Immature natural killer cell (primary cell): ENCODE measurements around the gene UNC5CL. TPM values are rescaled to one million over a fixed set of nuclear protein-coding genes. Genes with fewer than 3 reads are reported as not detected.
"Not testable (repeated sequence)": the region's sequence is repeated elsewhere in the genome, so short reads cannot be mapped to it uniquely, and the experiment has no call there.

Experiments
- DNase-seq, 3 donors: peaks; one replicate each; pipeline ENCODE4 v3.0.0; 2022; ENCODE audit warnings: mixed read lengths in 1 of 3
- H3K27ac Mint-ChIP-seq, 6 donors: one replicate each; pipeline ENCODE4 v1.8.0; 2020; ENCODE audit warnings: mixed read lengths in 6 of 6, mild to moderate bottlenecking in 5 of 6, inconsistent platforms in 4 of 6, moderate library complexity in 3 of 6
- H3K27me3 Mint-ChIP-seq, 3 donors: one replicate each; pipeline ENCODE4 v1.8.0; 2020 to 2021; ENCODE audit warnings: low read depth in 3 of 3, mild to moderate bottlenecking in 3 of 3, mixed read lengths in 3 of 3, moderate library complexity in 3 of 3, inconsistent platforms in 1 of 3
- H3K36me3 Mint-ChIP-seq, 3 donors: one replicate each; pipeline ENCODE4 v1.8.0; 2020; ENCODE audit warnings: mixed read lengths in 3 of 3, inconsistent platforms in 2 of 3, mild to moderate bottlenecking in 2 of 3
- H3K4me1 Mint-ChIP-seq, 2 donors: one replicate each; pipeline ENCODE4 v1.8.0; 2020; ENCODE audit warnings: inconsistent platforms in 2 of 2, mild to moderate bottlenecking in 2 of 2, mixed read lengths in 2 of 2, moderate library complexity in 1 of 2
- H3K4me3 Mint-ChIP-seq, 5 donors: one replicate each; pipeline ENCODE4 v1.8.0; 2020; ENCODE audit warnings: mild to moderate bottlenecking in 5 of 5, mixed read lengths in 5 of 5, inconsistent platforms in 3 of 5, moderate library complexity in 3 of 5
- H3K9me3 Mint-ChIP-seq, 6 donors: one replicate each; pipeline ENCODE4 v1.8.0; 2020; ENCODE audit warnings: mild to moderate bottlenecking in 6 of 6, mixed read lengths in 6 of 6, inconsistent platforms in 4 of 6, moderate library complexity in 3 of 6
- polyA plus RNA-seq, 3 donors: library from polyadenylated mRNA; unstranded; fragments of 300-500 nt; fragmentation: Illumina TruSeq; gene quantifications; one replicate each; pipeline ENCODE4 v1.2.3, GENCODE V29; 2021

Gene UNC5CL
- polyA plus RNA-seq, 3 donors from 2014 or later, result 0.19 to 0.45 TPM; not detected in 1

GRCh38 chr6:41027241-41027640 is 11.8 kb downstream of the UNC5CL start:
- H3K27me3 Mint-ChIP-seq, result peaks cover 0 to 6% (median 3%) of the 10 kb centered on the region in 3 donors
- no peaks in the 10 kb centered on the region for H3K9me3 Mint-ChIP-seq
- H3K4me1 Mint-ChIP-seq, result peaks cover 22 to 25% of the 10 kb centered on the region in 2 donors
- no peak for DNase-seq
- H3K36me3 Mint-ChIP-seq, result peaks cover 0 to 5% (median 0%) of the 10 kb centered on the region in 3 donors
- H3K27ac Mint-ChIP-seq, result peak overlapping the region; percentile 54 to 91 (median 84)
- H3K4me3 Mint-ChIP-seq, result peak overlapping the region; percentile 71 to 87 (median 83)

DNA sequence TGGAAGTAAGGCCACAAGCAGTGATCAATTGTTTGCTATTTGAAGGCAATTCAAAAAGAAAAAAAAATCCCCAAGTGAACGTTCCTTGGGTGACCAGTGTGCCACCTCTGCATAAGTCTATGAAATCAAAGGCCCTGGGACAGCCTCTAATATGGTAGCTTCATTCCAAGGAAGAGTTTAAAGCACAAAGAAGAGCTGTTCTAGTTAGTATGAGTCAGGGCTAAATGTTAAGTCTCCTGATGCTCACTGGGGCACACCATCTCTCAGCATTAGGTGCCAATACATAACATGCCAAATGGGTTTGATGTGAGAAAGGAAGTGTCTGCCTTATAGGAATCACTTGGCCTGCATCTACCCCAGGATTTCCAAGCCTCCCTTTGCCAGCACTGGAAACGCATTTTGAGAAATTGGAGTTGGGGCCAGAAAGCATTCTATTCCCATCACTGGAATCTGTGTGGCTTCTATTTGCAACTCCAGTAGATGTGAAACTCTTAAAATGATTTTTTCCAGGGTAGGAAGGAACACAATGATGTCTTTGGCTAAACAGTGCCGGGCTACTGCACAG is 13.0 kb downstream of the UNC5CL start:
- H3K4me1 Mint-ChIP-seq, result peaks cover 21 to 25% of the 10 kb centered on the region in 2 donors
- no peak for DNase-seq
- no peaks in the 10 kb centered on the region for H3K9me3 Mint-ChIP-seq
- H3K27me3 Mint-ChIP-seq, result peaks cover 0 to 3% (median 3%) of the 10 kb centered on the region in 3 donors
- H3K36me3 Mint-ChIP-seq, result peaks cover 0 to 5% (median 0%) of the 10 kb centered on the region in 3 donors
- H3K4me3 Mint-ChIP-seq, result peak overlapping the region in 1 of 5 donors; percentile 21
- H3K27ac Mint-ChIP-seq, result peak overlapping the region in 1 of 6 donors; percentile 53

DNA sequence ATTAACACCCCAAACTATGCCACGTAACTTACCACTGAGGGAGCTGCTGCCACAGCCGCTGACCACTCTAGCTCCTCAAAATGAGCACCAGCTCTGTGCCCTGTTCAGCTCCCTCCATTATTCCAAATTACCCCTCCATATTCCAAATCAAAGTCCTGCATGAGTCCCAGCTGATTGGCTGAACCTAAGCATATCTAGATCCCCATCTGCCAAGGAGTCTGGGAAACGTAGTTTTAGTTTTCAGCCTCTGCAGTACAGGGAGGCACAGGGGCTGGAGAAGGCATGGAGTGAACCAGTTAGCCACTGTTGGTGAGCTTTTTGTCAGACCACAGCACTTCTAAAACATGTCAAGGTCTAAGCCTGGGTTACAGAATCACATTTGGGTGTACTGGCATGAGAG is 15.9 kb downstream of the UNC5CL start:
- H3K27me3 Mint-ChIP-seq, result peaks cover 1 to 3% (median 3%) of the 10 kb centered on the region in 3 donors
- H3K9me3 Mint-ChIP-seq, result no peaks in the 10 kb centered on the region
- H3K4me1 Mint-ChIP-seq, result peaks cover 9 to 13% of the 10 kb centered on the region in 2 donors
- no peak overlapping the region for H3K27ac Mint-ChIP-seq
- no peak overlapping the region for H3K4me3 Mint-ChIP-seq
- DNase-seq, result no peak
- H3K36me3 Mint-ChIP-seq, result peaks cover 0 to 5% (median 0%) of the 10 kb centered on the region in 3 donors

GRCh38 chr6:41022294-41022693 is 16.7 kb downstream of the UNC5CL start:
- DNase-seq, result no peak
- Mint-ChIP-seq H3K9me3 (no peaks in the 10 kb centered on the region), H3K27ac (no peak overlapping the region), H3K36me3 (peaks cover 0 to 5% (median 0%) of the 10 kb centered on the region in 3 donors), H3K4me3 (no peak overlapping the region), H3K4me1 (peaks cover 3 to 5% of the 10 kb centered on the region in 2 donors), H3K27me3 (peaks cover 1 to 5% (median 3%) of the 10 kb centered on the region in 3 donors)

- DNase-seq, result no peak
- H3K27ac Mint-ChIP-seq, result no peak overlapping the region
- no peak overlapping the region for H3K4me3 Mint-ChIP-seq
- no peaks in the 10 kb centered on the region for H3K9me3 Mint-ChIP-seq
- peaks cover 0 to 5% (median 2%) of the 10 kb centered on the region in 3 donors for H3K27me3 Mint-ChIP-seq
- peaks cover 0 to 5% (median 0%) of the 10 kb centered on the region in 3 donors for H3K36me3 Mint-ChIP-seq
- H3K4me1 Mint-ChIP-seq, result peaks cover 0 to under 1% of the 10 kb centered on the region in 2 donors
These were observed 17.2 kb downstream of the UNC5CL start for GRCh38 chr6:41021832-41022231.

- no peak for DNase-seq
- peaks cover 0 to 5% (median 3%) of the 10 kb centered on the region in 3 donors for H3K27me3 Mint-ChIP-seq
- no peak overlapping the region for H3K4me3 Mint-ChIP-seq
- no peaks in the 10 kb centered on the region for H3K9me3 Mint-ChIP-seq
- H3K27ac Mint-ChIP-seq, result no peak overlapping the region
- no peaks in the 10 kb centered on the region for H3K4me1 Mint-ChIP-seq
- H3K36me3 Mint-ChIP-seq, result peaks cover 0 to 3% (median 0%) of the 10 kb centered on the region in 3 donors
These were observed 21.4 kb downstream of the UNC5CL start for GRCh38 chr6:41017663-41018062.

DNA sequence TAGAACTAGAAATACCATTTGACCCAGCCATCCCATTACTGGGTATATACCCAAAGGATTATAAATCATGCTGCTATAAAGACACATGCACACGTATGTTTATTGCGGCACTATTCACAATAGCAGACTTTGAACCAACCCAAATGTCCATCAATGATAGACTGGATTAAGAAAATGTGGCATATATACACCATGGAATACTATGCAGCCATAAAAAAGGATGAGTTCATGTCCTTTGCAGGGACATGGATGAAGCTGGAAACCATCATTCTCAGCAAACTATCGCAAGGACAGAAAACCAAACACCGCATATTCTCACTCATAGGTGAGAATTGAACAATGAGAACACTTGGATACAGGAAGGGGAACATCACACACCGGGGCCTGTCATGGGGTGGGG is 23.2 kb downstream of the UNC5CL start:
- DNase-seq, H3K4me3 Mint-ChIP-seq, H3K36me3 Mint-ChIP-seq, H3K4me1 Mint-ChIP-seq, H3K27ac Mint-ChIP-seq, H3K27me3 Mint-ChIP-seq, H3K9me3 Mint-ChIP-seq: not testable (repeated sequence)

- Mint-ChIP-seq H3K36me3 (peaks cover 0 to 8% (median 0%) of the 10 kb centered on the region in 3 donors), H3K27ac (no peak overlapping the region), H3K27me3 (peaks cover 0 to 5% (median 5%) of the 10 kb centered on the region in 3 donors), H3K4me3 (no peak overlapping the region), H3K9me3 (no peaks in the 10 kb centered on the region), H3K4me1 (no peaks in the 10 kb centered on the region)
- DNase-seq, result no peak
These were observed 24.2 kb downstream of the UNC5CL start for GRCh38 chr6:41014780-41015179.

GRCh38 chr6:41013466-41014153 is 25.4 kb downstream of the UNC5CL start:
- H3K9me3 Mint-ChIP-seq, result no peaks in the 10 kb centered on the region
- H3K4me3 Mint-ChIP-seq, result no peak overlapping the region
- H3K27me3 Mint-ChIP-seq, result peaks cover 0 to 5% (median 3%) of the 10 kb centered on the region in 3 donors
- DNase-seq, result no peak
- H3K4me1 Mint-ChIP-seq, result no peaks in the 10 kb centered on the region
- no peak overlapping the region for H3K27ac Mint-ChIP-seq
- H3K36me3 Mint-ChIP-seq, result peaks cover 0 to 8% (median 0%) of the 10 kb centered on the region in 3 donors

DNA sequence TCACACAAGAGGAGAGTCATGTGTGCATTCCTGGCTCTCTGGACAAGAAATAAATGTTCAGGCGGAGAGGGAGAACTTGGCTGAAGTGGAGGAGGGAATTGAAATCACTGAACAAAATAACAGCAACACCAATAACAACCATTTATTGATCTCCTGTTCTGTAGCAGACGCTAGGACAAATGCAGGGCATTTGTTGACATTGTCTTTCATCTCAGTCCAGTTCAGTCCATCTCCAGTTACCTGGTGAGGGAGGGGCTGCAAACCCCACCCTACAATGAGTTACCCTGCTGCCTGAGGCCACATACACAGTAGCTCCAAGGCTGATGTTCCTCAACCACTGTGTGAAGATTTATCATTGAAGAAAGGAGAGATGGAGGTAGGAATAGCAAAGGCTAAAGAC is 27.3 kb downstream of the UNC5CL start:
- no peaks in the 10 kb centered on the region for H3K4me1 Mint-ChIP-seq
- H3K4me3 Mint-ChIP-seq, result no peak overlapping the region
- H3K9me3 Mint-ChIP-seq, result no peaks in the 10 kb centered on the region
- H3K27ac Mint-ChIP-seq, result no peak overlapping the region
- peaks cover 0 to 8% (median 0%) of the 10 kb centered on the region in 3 donors for H3K36me3 Mint-ChIP-seq
- no peak for DNase-seq
- H3K27me3 Mint-ChIP-seq, result peaks cover 0 to 3% (median 0%) of the 10 kb centered on the region in 3 donors

DNA sequence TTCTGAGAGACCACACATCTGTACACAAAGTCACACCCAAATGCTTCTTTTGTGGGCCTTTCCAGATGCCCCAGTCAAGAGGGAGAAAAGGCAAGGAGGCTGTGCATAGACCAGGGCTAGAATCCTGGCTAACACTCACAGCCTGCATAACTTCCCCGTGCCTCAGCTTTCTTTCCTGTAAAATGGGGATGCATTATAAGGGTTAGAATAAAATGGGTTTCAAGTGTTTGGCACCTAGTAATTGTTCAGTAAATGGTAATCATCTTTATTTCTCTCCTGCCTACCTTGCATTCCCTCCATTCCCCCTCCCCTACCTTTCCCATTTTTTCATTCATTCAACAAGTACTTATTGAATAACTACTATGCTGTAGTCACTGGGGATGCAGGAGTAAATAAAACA is 29.4 kb downstream of the UNC5CL start:
- DNase-seq, result no peak
- peaks cover 0 to 8% (median 0%) of the 10 kb centered on the region in 3 donors for H3K36me3 Mint-ChIP-seq
- H3K4me1 Mint-ChIP-seq, result no peaks in the 10 kb centered on the region
- no peak overlapping the region for H3K27ac Mint-ChIP-seq
- H3K9me3 Mint-ChIP-seq, result no peaks in the 10 kb centered on the region
- peaks cover 0 to 2% (median 0%) of the 10 kb centered on the region in 3 donors for H3K27me3 Mint-ChIP-seq
- H3K4me3 Mint-ChIP-seq, result no peak overlapping the region

DNA sequence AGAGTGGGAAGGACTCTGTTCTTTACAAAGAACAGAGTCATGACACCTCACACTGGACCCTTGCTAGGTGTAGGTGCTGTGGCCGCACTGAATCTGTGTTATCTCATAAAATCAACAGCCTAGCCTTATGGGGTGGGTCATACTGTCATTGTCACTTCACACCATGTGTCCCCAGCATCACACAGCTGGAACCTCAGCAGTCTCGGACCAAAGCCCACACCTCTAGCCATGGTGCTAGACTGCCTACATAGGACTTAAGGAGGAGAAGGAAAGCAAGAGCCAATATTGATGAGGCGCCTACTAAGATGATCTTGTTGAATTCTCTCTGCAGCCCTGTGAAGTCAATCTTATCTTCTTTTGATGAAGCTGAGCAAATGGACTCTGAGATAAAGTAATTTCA is 31.0 kb downstream of the UNC5CL start:
- DNase-seq, result no peak
- Mint-ChIP-seq H3K4me3 (no peak overlapping the region), H3K27ac (no peak overlapping the region), H3K36me3 (peaks cover 0 to 8% (median 0%) of the 10 kb centered on the region in 3 donors), H3K4me1 (no peaks in the 10 kb centered on the region), H3K27me3 (peaks cover 2 to 6% (median 4%) of the 10 kb centered on the region in 3 donors), H3K9me3 (no peaks in the 10 kb centered on the region)

- not testable (repeated sequence) for H3K9me3 Mint-ChIP-seq, DNase-seq, H3K4me3 Mint-ChIP-seq, H3K27ac Mint-ChIP-seq, H3K4me1 Mint-ChIP-seq, H3K27me3 Mint-ChIP-seq, H3K36me3 Mint-ChIP-seq
These were observed 32.0 kb downstream of the UNC5CL start for GRCh38 chr6:41006980-41007379.

GRCh38 chr6:41006217-41006616 is 32.8 kb downstream of the UNC5CL start:
- H3K27ac Mint-ChIP-seq, result peak overlapping the region in 1 of 6 donors; percentile 63
- not testable (repeated sequence) for H3K9me3 Mint-ChIP-seq, H3K36me3 Mint-ChIP-seq, H3K27me3 Mint-ChIP-seq, H3K4me1 Mint-ChIP-seq, H3K4me3 Mint-ChIP-seq
- DNase-seq, result peak; percentile 53 to 63 (median 58)
